ENCODE measurements around the gene HSDL2.
A peak's percentile ranks its signal among the peaks of the same experiment; 100 is the strongest.

Gene HSDL2

GRCh38 chr9:112355427-112355897 is 24.4 kb upstream of the HSDL2 start:
- Histone ChIP-seq H3K4me1 (ENCODE audit: control insufficient read depth, insufficient read depth, low read depth, low read length) (peaks cover 3% of the 10 kb centered on the region), H3K79me1 (replicated peaks; ENCODE audit: low read length, poor library complexity, severe bottlenecking) (peaks cover 1% of the 10 kb centered on the region), H2BK5ac (ENCODE audit: low read depth, low read length, poor library complexity, severe bottlenecking) (no peak overlapping the region), H3K14ac (ENCODE audit: low read length in 2 of 2) (no peak overlapping the region), H3K27me3 (ENCODE audit: control insufficient read depth in 1 of 2, insufficient read depth in 1 of 2, low read length in 2 of 2) (no peaks in the 10 kb centered on the region), H4K8ac (ENCODE audit: low read length) (no peak overlapping the region), H4K91ac (ENCODE audit: low read length) (no peak overlapping the region), H2BK120ac (ENCODE audit: low read depth, low read length) (no peak overlapping the region), H3K23ac (ENCODE audit: low read length in 2 of 2) (no peak overlapping the region), H3K18ac (ENCODE audit: low read depth in 1 of 2, low read length in 2 of 2) (no peak overlapping the region), H3K4ac (ENCODE audit: low read depth in 1 of 2, low read length in 2 of 2) (no peak overlapping the region), H3K4me3 (ENCODE audit: insufficient read depth in 1 of 2, low read depth in 1 of 2, low read length in 2 of 2) (no peak overlapping the region), H2BK15ac (ENCODE audit: low read depth, poor library complexity, severe bottlenecking) (no peak overlapping the region), H2BK12ac (ENCODE audit: low read length in 2 of 2) (no peak overlapping the region), H3K9me3 (ENCODE audit: control insufficient read depth, low read length) (no peaks in the 10 kb centered on the region), H3K9ac (ENCODE audit: low read length) (no peak overlapping the region), H3K36me3 (ENCODE audit: control insufficient read depth in 1 of 2, insufficient read depth in 2 of 2, low read depth in 1 of 2, low read length in 2 of 2) (no peaks in the 10 kb centered on the region), H3K4me2 (ENCODE audit: low read length, poor library complexity, severe bottlenecking) (no peak overlapping the region), H2AK5ac (ENCODE audit: low read length, severe bottlenecking) (no peak overlapping the region), H3K27ac (ENCODE audit: low read length, poor library complexity, severe bottlenecking) (no peak overlapping the region), H2AFZ (ENCODE audit: low read depth, low read length) (no peak overlapping the region)
- DNase-seq = no peak
- WGBS = 85% methylated on average over 8 of the region's 8 CpGs

GRCh38 chr9:112360047-112360804 is 19.7 kb upstream of the HSDL2 start:
- Histone ChIP-seq H3K23ac (ENCODE audit: low read length in 2 of 2) (no peak overlapping the region), H2BK120ac (ENCODE audit: low read depth, low read length) (no peak overlapping the region), H3K36me3 (ENCODE audit: control insufficient read depth in 1 of 2, insufficient read depth in 2 of 2, low read depth in 1 of 2, low read length in 2 of 2) (no peaks in the 10 kb centered on the region), H3K18ac (ENCODE audit: low read depth in 1 of 2, low read length in 2 of 2) (no peak overlapping the region), H3K9ac (ENCODE audit: low read length) (peak overlapping the region; percentile 78), H3K27me3 (ENCODE audit: control insufficient read depth in 1 of 2, insufficient read depth in 1 of 2, low read length in 2 of 2) (no peaks in the 10 kb centered on the region), H2AK5ac (ENCODE audit: low read length, severe bottlenecking) (peak overlapping the region; percentile 65), H3K79me1 (replicated peaks; ENCODE audit: low read length, poor library complexity, severe bottlenecking) (peaks cover 1% of the 10 kb centered on the region), H3K14ac (ENCODE audit: low read length in 2 of 2) (no peak overlapping the region), H3K27ac (ENCODE audit: low read length, poor library complexity, severe bottlenecking) (peak overlapping the region; percentile 70), H3K4ac (ENCODE audit: low read depth in 1 of 2, low read length in 2 of 2) (no peak overlapping the region), H4K8ac (ENCODE audit: low read length) (no peak overlapping the region), H3K4me3 (ENCODE audit: insufficient read depth in 1 of 2, low read depth in 1 of 2, low read length in 2 of 2) (peak overlapping the region in 1 of 2 experiments; percentile 24), H3K4me1 (ENCODE audit: control insufficient read depth, insufficient read depth, low read depth, low read length) (peaks cover 5% of the 10 kb centered on the region), H2AFZ (ENCODE audit: low read depth, low read length) (no peak overlapping the region), H2BK15ac (ENCODE audit: low read depth, poor library complexity, severe bottlenecking) (no peak overlapping the region), H4K91ac (ENCODE audit: low read length) (no peak overlapping the region), H3K9me3 (ENCODE audit: control insufficient read depth, low read length) (no peaks in the 10 kb centered on the region), H2BK12ac (ENCODE audit: low read length in 2 of 2) (no peak overlapping the region), H3K4me2 (ENCODE audit: low read length, poor library complexity, severe bottlenecking) (no peak overlapping the region), H2BK5ac (ENCODE audit: low read depth, low read length, poor library complexity, severe bottlenecking) (peak overlapping the region; percentile 9)
- DNase-seq = no peak
- 94% methylated on average over 3 of the region's 5 CpGs for WGBS

- Histone ChIP-seq H3K27ac (ENCODE audit: low read length, poor library complexity, severe bottlenecking) (no peak overlapping the region), H3K36me3 (ENCODE audit: control insufficient read depth in 1 of 2, insufficient read depth in 2 of 2, low read depth in 1 of 2, low read length in 2 of 2) (no peaks in the 10 kb centered on the region), H2BK120ac (ENCODE audit: low read depth, low read length) (no peak overlapping the region), H2AFZ (ENCODE audit: low read depth, low read length) (no peak overlapping the region), H3K4me3 (ENCODE audit: insufficient read depth in 1 of 2, low read depth in 1 of 2, low read length in 2 of 2) (no peak overlapping the region), H3K18ac (ENCODE audit: low read depth in 1 of 2, low read length in 2 of 2) (no peak overlapping the region), H3K14ac (ENCODE audit: low read length in 2 of 2) (no peak overlapping the region), H3K4me2 (ENCODE audit: low read length, poor library complexity, severe bottlenecking) (no peak overlapping the region), H4K8ac (ENCODE audit: low read length) (no peak overlapping the region), H2BK15ac (ENCODE audit: low read depth, poor library complexity, severe bottlenecking) (no peak overlapping the region), H3K23ac (ENCODE audit: low read length in 2 of 2) (no peak overlapping the region), H4K91ac (ENCODE audit: low read length) (no peak overlapping the region), H3K4ac (ENCODE audit: low read depth in 1 of 2, low read length in 2 of 2) (no peak overlapping the region), H3K9ac (ENCODE audit: low read length) (peak overlapping the region; percentile 78), H3K9me3 (ENCODE audit: control insufficient read depth, low read length) (no peaks in the 10 kb centered on the region), H2BK5ac (ENCODE audit: low read depth, low read length, poor library complexity, severe bottlenecking) (no peak overlapping the region), H3K4me1 (ENCODE audit: control insufficient read depth, insufficient read depth, low read depth, low read length) (peaks cover 5% of the 10 kb centered on the region), H2BK12ac (ENCODE audit: low read length in 2 of 2) (no peak overlapping the region), H2AK5ac (ENCODE audit: low read length, severe bottlenecking) (no peak overlapping the region), H3K79me1 (replicated peaks; ENCODE audit: low read length, poor library complexity, severe bottlenecking) (peaks cover 1% of the 10 kb centered on the region), H3K27me3 (ENCODE audit: control insufficient read depth in 1 of 2, insufficient read depth in 1 of 2, low read length in 2 of 2) (no peaks in the 10 kb centered on the region)
- 19% methylated on average over 2 of the region's 4 CpGs for WGBS
- peak; percentile 49 for DNase-seq
These were observed 18.3 kb upstream of the HSDL2 start for GRCh38 chr9:112361601-112362000.

GRCh38 chr9:112364761-112365160 is 15.1 kb upstream of the HSDL2 start:
- Histone ChIP-seq H3K27me3 (ENCODE audit: control insufficient read depth in 1 of 2, insufficient read depth in 1 of 2, low read length in 2 of 2) (no peaks in the 10 kb centered on the region), H2BK12ac (ENCODE audit: low read length in 2 of 2) (no peak overlapping the region), H3K4me2 (ENCODE audit: low read length, poor library complexity, severe bottlenecking) (no peak overlapping the region), H3K18ac (ENCODE audit: low read depth in 1 of 2, low read length in 2 of 2) (no peak overlapping the region), H3K27ac (ENCODE audit: low read length, poor library complexity, severe bottlenecking) (no peak overlapping the region), H3K4me3 (ENCODE audit: insufficient read depth in 1 of 2, low read depth in 1 of 2, low read length in 2 of 2) (no peak overlapping the region), H2AFZ (ENCODE audit: low read depth, low read length) (no peak overlapping the region), H3K36me3 (ENCODE audit: control insufficient read depth in 1 of 2, insufficient read depth in 2 of 2, low read depth in 1 of 2, low read length in 2 of 2) (no peaks in the 10 kb centered on the region), H3K9me3 (ENCODE audit: control insufficient read depth, low read length) (no peaks in the 10 kb centered on the region), H3K9ac (ENCODE audit: low read length) (no peak overlapping the region), H2AK5ac (ENCODE audit: low read length, severe bottlenecking) (no peak overlapping the region), H4K91ac (ENCODE audit: low read length) (no peak overlapping the region), H3K14ac (ENCODE audit: low read length in 2 of 2) (no peak overlapping the region), H2BK120ac (ENCODE audit: low read depth, low read length) (no peak overlapping the region), H3K23ac (ENCODE audit: low read length in 2 of 2) (no peak overlapping the region), H4K8ac (ENCODE audit: low read length) (no peak overlapping the region), H2BK5ac (ENCODE audit: low read depth, low read length, poor library complexity, severe bottlenecking) (no peak overlapping the region), H3K4me1 (ENCODE audit: control insufficient read depth, insufficient read depth, low read depth, low read length) (peaks cover 5% of the 10 kb centered on the region), H3K79me1 (replicated peaks; ENCODE audit: low read length, poor library complexity, severe bottlenecking) (peaks cover 1% of the 10 kb centered on the region), H3K4ac (ENCODE audit: low read depth in 1 of 2, low read length in 2 of 2) (no peak overlapping the region), H2BK15ac (ENCODE audit: low read depth, poor library complexity, severe bottlenecking) (no peak overlapping the region)
- no peak for DNase-seq
- 81% methylated on average over 2 of the region's 3 CpGs for WGBS
